Activated CD4-positive, alpha-beta memory T cell treated with anti-CD3 and anti-CD28 coated beads for 36 hours (primary cell): Measurements from ENCODE around the gene SLC5A10. TPM values are rescaled to one million over a fixed set of nuclear protein-coding genes. Genes with fewer than 3 reads are reported as not detected.
A peak's percentile ranks its signal among the peaks of the same experiment; 100 is the strongest.
"Not testable (repeated sequence)": the region's sequence is repeated elsewhere in the genome, so short reads cannot be mapped to it uniquely, and the experiment has no call there.

Experiments used
- CTCF ChIA-PET: fragments of 350-600 bp; sonication (Branson Sonifier 250); formaldehyde crosslinking; loops from one replicate; lab custom pipeline; 2021; ENCODE audit warnings: antibody characterized with exemption, inconsistent platforms; lab: Charles Lee
- POLR2A ChIA-PET: fragments of 350-600 bp; sonication (Branson Sonifier 250); formaldehyde crosslinking; loops from one replicate; lab custom pipeline; 2021; ENCODE audit warnings: antibody characterized with exemption; lab: Charles Lee
- DNase-seq: peaks from one replicate; pipeline ENCODE4 v3.0.0-alpha.2; 2020
- H3K27ac Mint-ChIP-seq: one replicate; pipeline ENCODE4 v1.8.0; 2021; ENCODE audit warnings: mixed read lengths
- H3K27me3 Mint-ChIP-seq: one replicate; pipeline ENCODE4 v1.8.0; 2021; ENCODE audit warnings: mixed read lengths
- H3K36me3 Mint-ChIP-seq: one replicate; pipeline ENCODE4 v1.8.0; 2021; ENCODE audit warnings: mixed read lengths
- H3K4me1 Mint-ChIP-seq: one replicate; pipeline ENCODE4 v1.8.0; 2021; ENCODE audit warnings: low read depth, mixed read lengths
- H3K4me3 Mint-ChIP-seq: one replicate; pipeline ENCODE4 v1.8.0; 2021; ENCODE audit warnings: mild to moderate bottlenecking, mixed read lengths
- H3K9me3 Mint-ChIP-seq: one replicate; pipeline ENCODE4 v1.8.0; 2021; ENCODE audit warnings: mixed read lengths
- intact Hi-C: fragments of 100-400 bp; cut with micrococcal nuclease; formaldehyde crosslinking; loops from one replicate; pipeline ENCODE4 v1.15.1; 2023
- total RNA-seq, 2 experiments: library from RNA; stranded (reverse); gene quantifications; one replicate each; pipeline ENCODE4 v1.2.3, GENCODE V29; 2021

SLC5A10 gene
- total RNA-seq, 2 experiments from 2014 or later, result not detected

DNA sequence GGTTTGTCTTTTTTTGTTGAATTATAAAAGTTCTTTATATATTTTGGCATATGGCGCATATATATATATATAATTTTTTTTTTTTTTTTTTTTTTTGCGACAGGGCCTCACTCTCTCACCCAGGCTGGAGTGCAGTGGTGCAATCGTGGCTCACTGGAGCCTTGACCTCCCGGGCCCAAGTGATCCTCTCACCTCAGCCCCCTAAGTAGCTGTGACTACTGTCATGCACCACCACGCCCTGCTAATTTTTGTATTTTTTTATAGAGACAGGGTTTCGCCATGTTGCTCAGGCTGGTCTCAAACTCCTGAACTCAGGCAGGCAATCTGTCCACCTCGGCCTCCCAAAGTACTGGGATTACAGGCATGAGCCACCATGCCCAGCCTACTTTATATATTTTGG, 29.4 kb upstream of the SLC5A10 start:
- DNase-seq, POLR2A ChIA-PET: not testable (repeated sequence)
- intact Hi-C loops, result loop anchor here (10.0 kb wide), 2 partner anchors 52 to 108 kb away; no protein-coding TSS in a partner anchor

DNA sequence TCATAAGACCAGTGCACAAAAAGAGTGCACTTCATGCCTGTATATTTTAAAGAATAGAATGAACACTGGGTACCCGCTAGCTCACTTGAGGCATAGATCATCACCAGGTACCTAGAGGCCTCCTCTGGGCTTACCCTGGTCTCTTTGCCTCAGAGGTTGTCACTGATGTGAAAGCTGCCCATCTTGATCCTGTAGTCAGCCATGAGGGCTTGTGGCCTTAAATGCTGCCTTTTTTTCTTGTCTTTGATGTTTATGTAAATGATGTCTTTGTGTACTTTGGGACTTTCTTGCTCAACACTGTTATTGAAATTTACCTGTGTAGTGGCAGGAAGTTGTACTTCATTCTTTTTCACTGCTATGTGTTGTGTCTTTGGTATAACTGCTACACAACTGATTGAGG, 26.8 kb upstream of the SLC5A10 start:
- intact Hi-C loops, result loop anchor here (10.0 kb wide), 2 partner anchors 50 to 110 kb away; no protein-coding TSS in a partner anchor
- CTCF ChIA-PET, result interaction anchor here (1.1 kb wide), 1 partner anchor 35 kb away, joined by 3 read pairs; no protein-coding TSS in a partner anchor
- no peaks in the 10 kb centered on the region for H3K9me3 Mint-ChIP-seq
- H3K36me3 Mint-ChIP-seq, result peaks cover 15% of the 10 kb centered on the region
- H3K27ac Mint-ChIP-seq, result no peak overlapping the region
- DNase-seq, result no peak
- H3K4me1 Mint-ChIP-seq, result peaks cover 37% of the 10 kb centered on the region
- POLR2A ChIA-PET, result no interaction called here
- H3K4me3 Mint-ChIP-seq, result no peak overlapping the region
- no peaks in the 10 kb centered on the region for H3K27me3 Mint-ChIP-seq

More for the DNA sequence above, 29.4 kb upstream of the SLC5A10 start:
- Mint-ChIP-seq H3K36me3 (peaks cover 10% of the 10 kb centered on the region), H3K4me1 (peaks cover 50% of the 10 kb centered on the region)
- H3K27ac Mint-ChIP-seq, H3K4me3 Mint-ChIP-seq, H3K9me3 Mint-ChIP-seq, H3K27me3 Mint-ChIP-seq: not testable (repeated sequence)
- CTCF ChIA-PET, result interaction anchor here (0.6 to 1.1 kb wide), 2 partner anchors 39 to 65 kb away, joined by 3 read pairs; no protein-coding TSS in a partner anchor

DNA sequence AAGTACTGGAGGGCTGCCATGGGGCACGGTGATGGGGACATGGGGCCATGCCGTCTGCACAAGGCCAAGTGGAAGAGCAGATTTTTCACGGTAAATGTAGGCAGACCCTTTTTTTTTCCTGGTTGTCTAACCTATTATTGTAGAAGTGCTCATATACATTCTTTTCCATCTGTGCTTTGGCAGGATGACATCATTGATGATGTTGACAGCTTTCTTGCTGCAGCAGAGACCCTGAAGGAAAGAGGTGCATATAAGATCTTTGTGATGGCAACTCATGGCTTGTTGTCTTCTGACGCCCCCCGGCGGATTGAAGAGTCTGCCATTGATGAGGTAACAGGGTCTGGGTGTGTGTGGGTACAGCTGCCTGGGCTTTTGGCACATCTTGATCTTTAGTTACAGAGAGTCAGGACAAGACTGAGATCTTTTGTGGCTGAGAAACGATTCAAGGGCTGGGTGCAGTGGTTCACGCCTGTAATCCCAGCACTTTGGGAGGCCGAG, 23.3 kb upstream of the SLC5A10 start:
- Mint-ChIP-seq H3K27ac (no peak overlapping the region), H3K36me3 (peaks cover 20% of the 10 kb centered on the region), H3K9me3 (no peaks in the 10 kb centered on the region), H3K4me3 (no peak overlapping the region), H3K27me3 (no peaks in the 10 kb centered on the region), H3K4me1 (peaks cover 24% of the 10 kb centered on the region)
- ChIA-PET POLR2A (no interaction called here), CTCF (interaction anchor here (0.7 to 1.4 kb wide), 2 partner anchors 31 to 32 kb away, joined by 3 read pairs; no protein-coding TSS in a partner anchor)
- intact Hi-C loops, result loop anchor here (10.0 kb wide), 2 partner anchors 46 to 114 kb away; no protein-coding TSS in a partner anchor
- DNase-seq, result no peak

DNA sequence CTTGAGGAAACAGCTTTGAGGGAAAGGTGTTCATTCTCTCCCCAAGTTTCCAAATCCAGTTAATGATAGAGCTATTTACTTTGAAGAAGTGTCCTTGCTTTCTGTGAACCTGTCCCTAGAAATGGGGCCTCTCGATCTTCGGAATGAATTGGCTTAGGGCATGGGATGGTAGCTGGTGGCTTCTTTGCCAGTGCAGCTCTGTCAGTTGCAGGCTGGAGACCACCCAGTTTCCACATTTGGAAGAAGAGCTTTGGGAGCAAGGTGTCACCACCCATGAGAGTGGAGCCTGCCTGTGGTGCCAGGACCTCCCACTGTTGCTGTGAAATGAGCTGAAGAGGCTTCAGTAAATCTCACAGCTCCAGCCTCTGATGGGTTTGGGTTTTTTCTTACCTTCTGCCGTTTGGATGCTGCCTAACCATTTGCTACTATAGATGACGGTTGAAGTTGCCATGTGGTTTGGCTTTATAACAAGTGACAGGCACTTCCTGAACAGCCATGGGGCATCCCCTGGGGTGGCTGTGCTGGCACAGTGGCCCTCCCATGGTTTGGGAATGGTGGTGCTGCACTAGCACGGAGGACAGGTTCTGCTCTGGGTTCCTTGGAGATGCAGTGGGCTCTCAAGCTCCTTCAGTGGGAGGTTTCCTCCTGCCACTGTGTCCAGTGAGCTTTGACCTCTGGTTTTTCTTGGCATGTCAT, 19.5 kb upstream of the SLC5A10 start:
- peaks cover 20% of the 10 kb centered on the region for H3K36me3 Mint-ChIP-seq
- H3K4me3 Mint-ChIP-seq, result no peak overlapping the region
- POLR2A ChIA-PET, result interaction anchor here (0.8 kb wide), 1 partner anchor 11 kb away, joined by 3 read pairs; no protein-coding TSS in a partner anchor
- DNase-seq, result peak; percentile 22
- peaks cover 11% of the 10 kb centered on the region for H3K4me1 Mint-ChIP-seq
- no peaks in the 10 kb centered on the region for H3K27me3 Mint-ChIP-seq
- intact Hi-C loops, result no loop called here
- no peaks in the 10 kb centered on the region for H3K9me3 Mint-ChIP-seq
- CTCF ChIA-PET, result interaction anchor here (1.0 kb wide), 1 partner anchor 29 kb away, joined by 5 read pairs; no protein-coding TSS in a partner anchor
- H3K27ac Mint-ChIP-seq, result no peak overlapping the region

DNA sequence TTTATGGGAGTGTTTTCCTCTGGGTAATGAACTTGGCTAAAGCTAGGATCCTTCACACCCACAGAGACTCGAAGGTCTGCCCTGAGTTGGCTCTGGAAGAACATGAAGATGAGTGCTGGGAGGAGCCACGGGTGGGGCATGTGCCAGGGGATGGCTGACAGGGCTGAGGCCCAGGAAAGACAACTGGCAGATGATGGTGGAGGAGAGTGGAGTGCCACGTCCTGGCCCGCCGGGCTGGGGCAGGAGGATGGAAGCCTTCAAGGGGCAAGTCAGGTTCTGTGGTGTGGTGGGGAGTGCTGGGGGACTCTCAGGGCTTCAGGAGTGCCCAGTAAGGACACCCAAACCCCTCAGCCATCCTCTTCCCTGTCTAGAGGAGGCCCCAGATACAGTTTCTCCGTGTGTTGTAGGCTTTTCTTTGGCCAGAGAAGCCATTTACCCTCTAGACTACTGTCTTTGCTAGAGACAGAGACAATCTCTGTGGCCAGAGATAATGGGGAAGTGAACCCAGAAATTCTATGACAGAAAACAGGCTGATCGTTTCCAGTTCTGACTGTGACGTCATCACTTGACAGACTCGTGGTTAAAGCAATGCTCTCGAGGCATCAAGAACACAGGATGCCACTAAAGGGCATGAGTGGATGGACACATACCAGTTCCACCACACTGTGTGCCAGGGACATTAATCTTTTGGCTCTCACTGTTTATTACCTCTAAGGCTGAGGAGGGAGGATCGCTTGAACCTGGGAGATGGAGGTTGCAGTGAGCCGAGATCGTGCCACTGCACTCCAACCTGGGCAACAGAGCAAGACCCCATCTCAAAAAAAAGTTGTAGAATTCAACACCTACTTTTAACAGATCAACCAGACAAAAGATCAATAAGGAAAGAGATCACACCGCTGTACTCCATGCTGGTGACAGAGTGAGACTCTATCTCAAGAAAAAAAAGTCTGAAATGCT, 18.6 kb upstream of the SLC5A10 start:
- H3K4me1 Mint-ChIP-seq, result peaks cover 11% of the 10 kb centered on the region
- no peak overlapping the region for H3K4me3 Mint-ChIP-seq
- intact Hi-C loops, result no loop called here
- H3K36me3 Mint-ChIP-seq, result peaks cover 19% of the 10 kb centered on the region
- no peaks in the 10 kb centered on the region for H3K9me3 Mint-ChIP-seq
- ChIA-PET CTCF (no interaction called here), POLR2A (interaction anchor here (0.8 kb wide), 1 partner anchor 10 kb away, joined by 3 read pairs; no protein-coding TSS in a partner anchor)
- DNase-seq, result no peak
- H3K27ac Mint-ChIP-seq, result no peak overlapping the region
- no peaks in the 10 kb centered on the region for H3K27me3 Mint-ChIP-seq

DNA sequence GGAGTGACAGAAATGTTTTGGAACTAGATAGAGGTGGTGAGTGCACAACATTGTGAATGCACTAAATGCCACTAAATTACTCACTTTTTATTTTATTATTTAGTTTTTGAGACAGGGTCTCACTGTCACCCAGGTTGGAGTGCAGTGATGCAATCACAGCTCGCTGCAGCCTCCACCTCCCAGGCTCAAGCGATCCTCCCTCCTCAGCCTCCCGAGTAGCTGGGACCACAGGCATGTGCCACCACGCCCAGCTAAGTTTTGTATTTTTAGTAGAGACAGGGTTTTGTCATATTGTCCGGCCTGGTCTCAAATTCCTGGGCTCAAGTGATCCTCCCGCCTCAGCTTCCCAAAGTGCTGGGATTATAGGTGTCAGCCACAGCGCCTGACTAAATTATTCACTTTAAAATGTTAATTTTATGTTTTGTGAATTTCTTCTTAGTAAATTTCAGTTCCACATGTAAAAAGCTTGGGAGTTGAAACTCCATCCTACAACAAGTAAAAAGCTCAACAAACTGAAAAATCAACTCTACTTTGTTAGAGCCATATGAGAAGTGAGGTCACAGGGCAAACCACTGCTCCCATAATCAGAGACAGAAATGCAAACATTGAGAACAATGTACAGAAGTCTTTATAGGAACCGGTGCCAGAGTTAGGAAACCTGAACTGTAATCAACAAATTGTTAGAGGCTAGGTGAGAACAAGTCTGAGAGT, 13.8 kb upstream of the SLC5A10 start:
- no peaks in the 10 kb centered on the region for H3K36me3 Mint-ChIP-seq
- H3K9me3 Mint-ChIP-seq, result no peaks in the 10 kb centered on the region
- H3K27me3 Mint-ChIP-seq, result peaks cover 1% of the 10 kb centered on the region
- CTCF ChIA-PET, result interaction anchor here (1.6 kb wide), 1 partner anchor 23 kb away, joined by 9 read pairs; no protein-coding TSS in a partner anchor
- DNase-seq, result no peak
- intact Hi-C loops, result no loop called here
- H3K4me1 Mint-ChIP-seq, result peaks cover 3% of the 10 kb centered on the region
- POLR2A ChIA-PET, result no interaction called here
- H3K27ac Mint-ChIP-seq, result no peak overlapping the region
- no peak overlapping the region for H3K4me3 Mint-ChIP-seq

DNA sequence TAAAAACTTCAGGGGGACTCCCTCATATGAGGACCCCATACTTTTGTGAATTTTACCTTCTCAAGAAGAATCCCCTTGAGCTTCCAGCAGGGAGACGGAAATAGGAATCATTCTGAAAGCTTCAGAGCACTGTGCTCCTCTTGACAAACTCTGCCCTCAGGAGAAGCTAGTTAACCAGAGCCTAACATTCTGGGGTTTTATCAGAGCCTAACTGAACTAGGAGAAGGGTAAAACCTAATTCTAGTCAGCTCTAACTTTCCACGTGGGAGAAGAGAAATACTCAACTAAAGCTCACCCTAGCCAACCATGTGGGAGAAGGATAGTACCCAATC, 13.3 kb upstream of the SLC5A10 start:
- Mint-ChIP-seq H3K27ac (no peak overlapping the region), H3K4me1 (peaks cover 3% of the 10 kb centered on the region), H3K36me3 (no peaks in the 10 kb centered on the region), H3K4me3 (no peak overlapping the region), H3K9me3 (no peaks in the 10 kb centered on the region), H3K27me3 (peaks cover 1% of the 10 kb centered on the region)
- CTCF ChIA-PET, result interaction anchor here (1.6 kb wide), 1 partner anchor 22 kb away, joined by 9 read pairs; no protein-coding TSS in a partner anchor
- POLR2A ChIA-PET, result no interaction called here
- intact Hi-C loops, result no loop called here
- no peak for DNase-seq

DNA sequence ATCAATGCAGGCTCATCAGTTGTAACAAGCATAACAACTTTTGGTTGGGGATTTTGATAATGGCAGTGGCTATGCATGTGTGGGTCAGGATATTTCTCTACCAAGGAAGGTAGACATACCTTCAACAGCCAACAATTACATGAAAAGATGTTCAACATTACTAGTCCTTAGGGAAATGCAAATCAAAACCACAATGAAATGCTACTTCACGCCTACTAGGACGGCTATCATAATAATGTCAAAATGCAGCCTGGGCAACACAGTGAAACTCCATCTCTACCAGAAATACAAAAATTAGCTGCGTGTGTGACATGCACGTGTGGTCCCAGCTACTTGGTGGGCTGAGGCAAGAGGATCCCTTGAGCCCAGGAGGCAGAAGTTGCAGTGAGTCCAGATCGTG, 7.3 kb upstream of the SLC5A10 start:
- H3K36me3 Mint-ChIP-seq, result no peaks in the 10 kb centered on the region
- intact Hi-C loops, result no loop called here
- peaks cover 3% of the 10 kb centered on the region for H3K4me1 Mint-ChIP-seq
- DNase-seq, result no peak
- ChIA-PET POLR2A (no interaction called here), CTCF (interaction anchor here (1.6 kb wide), 1 partner anchor 16 kb away, joined by 5 read pairs; no protein-coding TSS in a partner anchor)
- no peak overlapping the region for H3K4me3 Mint-ChIP-seq
- no peak overlapping the region for H3K27ac Mint-ChIP-seq
- H3K27me3 Mint-ChIP-seq, result no peaks in the 10 kb centered on the region
- no peaks in the 10 kb centered on the region for H3K9me3 Mint-ChIP-seq

DNA sequence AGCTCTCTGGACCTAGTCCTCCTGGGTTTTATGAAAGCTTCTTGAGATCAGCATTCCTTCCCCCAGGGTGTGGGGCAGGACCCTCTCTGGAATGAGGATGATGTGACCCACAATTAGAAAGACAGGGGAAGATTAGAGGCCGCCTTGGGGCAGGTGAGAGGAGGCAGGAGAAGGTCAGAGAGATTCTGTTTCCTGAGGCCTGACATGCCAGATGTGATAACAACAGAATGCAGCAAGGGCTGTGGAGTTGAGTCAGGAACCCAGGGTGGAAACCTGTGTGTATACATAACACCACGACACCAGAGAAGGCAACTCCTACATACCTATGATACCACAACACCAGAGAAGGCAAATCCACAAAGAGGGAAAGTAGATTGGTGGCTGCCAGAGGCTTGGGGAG, 5.4 kb upstream of the SLC5A10 start:
- Mint-ChIP-seq H3K27me3 (no peaks in the 10 kb centered on the region), H3K4me3 (no peak overlapping the region), H3K27ac (no peak overlapping the region), H3K4me1 (no peaks in the 10 kb centered on the region), H3K36me3 (no peaks in the 10 kb centered on the region), H3K9me3 (no peaks in the 10 kb centered on the region)
- ChIA-PET POLR2A (no interaction called here), CTCF (no interaction called here)
- intact Hi-C loops, result no loop called here
- no peak for DNase-seq

DNA sequence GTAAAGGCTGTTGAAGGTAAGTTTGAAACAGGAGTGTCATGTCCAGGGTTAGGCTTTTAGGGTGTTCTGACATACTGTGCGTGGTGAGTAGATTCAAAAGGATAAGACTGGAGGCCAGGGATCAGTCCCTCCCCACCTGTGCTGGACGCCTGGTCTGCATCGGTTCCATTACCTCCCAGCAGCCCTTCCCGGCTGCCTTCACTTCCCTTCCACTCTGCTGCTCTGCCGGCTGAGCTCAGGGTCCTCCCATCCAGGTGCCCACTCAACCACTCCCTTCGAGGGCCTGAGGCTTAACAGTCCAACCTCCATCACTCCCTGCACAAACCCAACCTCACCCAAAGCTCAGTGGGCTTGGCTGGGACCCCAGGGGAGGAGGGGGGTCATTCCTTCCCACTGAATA, 4.1 kb upstream of the SLC5A10 start:
- ChIA-PET CTCF (interaction anchor here (0.9 kb wide), 1 partner anchor 13 kb away, joined by 3 read pairs; no protein-coding TSS in a partner anchor), POLR2A (no interaction called here)
- Mint-ChIP-seq H3K9me3 (no peaks in the 10 kb centered on the region), H3K27me3 (no peaks in the 10 kb centered on the region), H3K4me3 (no peak overlapping the region), H3K36me3 (no peaks in the 10 kb centered on the region), H3K27ac (no peak overlapping the region), H3K4me1 (no peaks in the 10 kb centered on the region)
- no peak for DNase-seq
- intact Hi-C loops, result no loop called here

DNA sequence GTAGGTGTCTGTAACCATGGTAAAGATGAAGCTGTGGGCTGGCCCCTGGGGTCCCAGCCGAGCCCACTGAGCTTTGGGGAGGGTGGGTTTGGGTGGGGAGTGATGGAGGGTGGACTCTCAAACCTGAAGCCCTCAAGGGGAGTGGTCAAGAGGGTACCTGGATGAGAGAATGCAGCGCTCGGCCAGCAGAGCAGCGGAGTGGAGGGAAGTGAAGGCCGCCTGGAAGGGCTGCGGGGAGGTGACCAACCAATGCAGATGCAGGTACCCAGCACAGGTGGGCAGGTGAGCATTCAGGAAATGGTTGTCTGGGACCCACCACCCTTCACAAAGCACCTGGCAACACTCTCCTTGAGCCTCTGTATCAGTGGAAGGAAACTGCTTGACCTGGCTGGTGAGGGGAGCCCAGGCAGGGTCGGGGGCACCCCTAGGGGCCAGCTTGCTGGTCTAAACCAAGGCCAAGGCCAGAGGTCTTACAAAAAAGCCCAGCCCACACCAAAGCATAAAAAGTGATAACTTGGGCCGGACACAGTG, 3.4 kb upstream of the SLC5A10 start:
- H3K36me3 Mint-ChIP-seq, result no peaks in the 10 kb centered on the region
- no peak overlapping the region for H3K27ac Mint-ChIP-seq
- ChIA-PET CTCF (interaction anchor here (0.9 kb wide), 1 partner anchor 13 kb away, joined by 3 read pairs; no protein-coding TSS in a partner anchor), POLR2A (no interaction called here)
- intact Hi-C loops, result no loop called here
- no peaks in the 10 kb centered on the region for H3K27me3 Mint-ChIP-seq
- DNase-seq, result no peak
- no peaks in the 10 kb centered on the region for H3K4me1 Mint-ChIP-seq
- H3K9me3 Mint-ChIP-seq, result no peaks in the 10 kb centered on the region
- no peak overlapping the region for H3K4me3 Mint-ChIP-seq
